NK-92 (cell line): ENCODE data around the gene IAPP.
"Not testable (repeated sequence)": the region's sequence is repeated elsewhere in the genome, so short reads cannot be mapped to it uniquely, and the experiment has no call there.

Experiments used
- DNase-seq: peaks from one replicate; lab custom pipeline; 2025; ENCODE audit not compliant: unreplicated experiment; lab: John Stamatoyannopoulos, UW

The IAPP gene

DNA sequence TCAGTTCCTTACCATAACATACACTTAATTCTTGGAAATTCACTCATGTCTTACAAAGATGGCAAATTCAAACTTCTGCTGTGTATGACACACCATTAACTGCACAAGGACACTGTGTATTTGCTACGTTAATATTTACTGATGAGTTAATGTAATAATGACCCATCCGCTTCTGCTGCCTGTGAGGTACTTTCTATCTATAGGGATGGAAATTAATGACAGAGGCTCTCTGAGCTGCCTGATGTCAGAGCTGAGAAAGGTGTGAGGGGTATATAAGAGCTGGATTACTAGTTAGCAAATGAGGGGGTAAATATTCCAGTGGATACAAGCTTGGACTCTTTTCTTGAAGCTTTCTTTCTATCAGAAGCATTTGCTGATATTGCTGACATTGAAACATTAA, at the start of gene IAPP:
Gene IAPP, plus strand, starts transcription at position 301 of the 400 bp plus-strand sequence. CDS start 450 bp downstream, outside the sequence.
- DNase-seq, result no peak

DNA sequence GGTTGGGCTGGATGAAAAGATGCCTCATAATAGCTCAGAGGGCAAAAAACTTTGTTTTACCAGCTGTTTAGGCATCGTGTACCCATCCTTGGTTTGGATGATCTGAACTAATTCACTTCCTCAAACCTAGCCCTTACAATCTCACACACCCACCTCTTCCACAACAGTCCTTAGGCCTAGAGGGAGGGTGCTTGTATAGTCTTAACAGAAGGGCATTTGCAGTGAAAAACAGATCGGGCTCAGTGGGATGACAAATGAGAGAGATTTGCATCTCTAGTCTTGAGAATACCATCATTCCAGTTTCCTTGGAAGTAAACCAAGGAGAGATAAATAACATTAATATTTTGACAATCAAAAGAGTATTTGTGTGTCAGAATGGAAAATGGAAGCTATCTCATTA, 49.0 kb upstream of the IAPP start:
- DNase-seq, result no peak

- DNase-seq, result no peak
These were observed 48.2 kb upstream of the IAPP start for GRCh38 chr12:21324551-21324950.

DNA sequence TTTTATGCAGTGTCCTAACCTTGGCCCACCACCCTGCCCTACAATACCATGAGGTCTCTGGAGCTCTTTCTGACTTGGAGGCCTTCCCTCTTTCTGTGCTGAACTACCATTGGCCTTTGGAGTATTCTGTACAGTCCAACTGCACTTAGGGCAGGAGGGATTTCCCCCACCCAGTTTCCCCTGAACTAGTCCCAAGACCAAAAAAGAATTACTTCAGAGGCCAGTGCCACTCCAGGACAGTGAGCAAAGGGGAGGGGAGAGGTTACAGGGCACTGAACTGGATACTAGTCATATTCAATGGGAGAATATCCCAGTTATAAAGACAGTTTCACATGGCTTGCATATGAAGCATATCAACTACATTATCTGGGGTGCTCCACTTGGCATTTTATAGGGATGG, 44.1 kb upstream of the IAPP start:
- DNase-seq, result no peak

DNA sequence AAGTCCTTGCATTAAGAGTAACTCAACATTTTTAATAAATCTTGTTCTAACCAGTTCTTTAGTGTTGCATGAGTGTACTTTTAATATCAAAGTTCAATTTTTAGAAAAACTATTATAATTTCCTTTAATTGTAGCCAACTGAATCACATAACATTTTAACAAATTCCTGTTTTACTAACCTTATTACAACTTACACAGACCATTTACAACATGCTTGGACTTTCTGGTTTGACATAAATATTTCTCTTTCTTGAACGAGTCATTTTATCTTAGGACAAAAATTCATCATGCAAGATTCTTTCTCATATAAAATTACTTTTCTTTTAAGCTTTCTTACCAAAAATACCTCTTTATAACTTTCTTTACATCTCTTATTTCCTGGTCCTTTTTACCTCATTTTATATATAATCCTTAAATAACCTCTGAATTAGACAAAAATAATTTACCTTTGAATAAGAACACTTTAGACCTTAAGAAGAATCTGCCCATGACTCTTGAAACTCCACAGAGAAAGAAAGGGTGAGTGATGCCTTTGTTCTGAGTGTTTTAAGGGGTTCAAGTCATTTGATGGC, 41.9 kb upstream of the IAPP start:
- no peak for DNase-seq

DNA sequence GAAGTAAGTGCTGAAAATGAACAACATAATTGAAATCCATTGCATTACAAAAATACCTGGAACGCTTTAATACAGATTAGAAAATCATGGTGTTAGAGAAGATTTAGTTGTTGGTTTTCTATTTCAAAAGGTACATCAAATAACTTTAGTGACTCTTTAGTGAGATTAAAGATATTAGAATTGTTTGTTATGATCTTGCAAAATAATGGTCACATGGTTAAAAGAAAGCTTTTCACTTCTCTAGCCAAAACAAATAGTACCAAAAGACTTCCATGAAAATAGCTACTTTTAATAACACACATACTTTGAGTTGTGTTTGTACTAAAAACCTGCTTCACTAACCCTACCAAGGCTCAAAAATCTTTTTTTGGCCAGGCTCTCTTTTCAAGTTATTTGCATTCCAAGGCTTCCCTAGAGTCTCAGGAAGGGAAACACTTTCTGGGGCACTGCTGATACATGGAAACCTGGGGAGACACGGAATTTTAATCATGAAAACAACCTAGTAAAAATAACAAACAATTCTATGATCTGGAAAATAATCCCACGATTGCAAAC, 37.9 kb upstream of the IAPP start, which contains the start of gene SLCO1A2:
Gene SLCO1A2, minus strand, starts transcription at position 147 of the 555 bp plus-strand sequence. CDS start 270 bp downstream, outside the sequence.
- DNase-seq, result no peak

- no peak for DNase-seq
These were observed 36.0 kb upstream of the IAPP start for GRCh38 chr12:21336656-21337055.

GRCh38 chr12:21337453-21337852, 35.2 kb upstream of the IAPP start:
- DNase-seq, result no peak

- no peak for DNase-seq
These were observed 34.5 kb upstream of the IAPP start for GRCh38 chr12:21337959-21338744.

GRCh38 chr12:21339921-21340320, 32.8 kb upstream of the IAPP start:
- DNase-seq, result no peak

- DNase-seq, result no peak
These were observed 32.3 kb upstream of the IAPP start for GRCh38 chr12:21340403-21340802.

DNA sequence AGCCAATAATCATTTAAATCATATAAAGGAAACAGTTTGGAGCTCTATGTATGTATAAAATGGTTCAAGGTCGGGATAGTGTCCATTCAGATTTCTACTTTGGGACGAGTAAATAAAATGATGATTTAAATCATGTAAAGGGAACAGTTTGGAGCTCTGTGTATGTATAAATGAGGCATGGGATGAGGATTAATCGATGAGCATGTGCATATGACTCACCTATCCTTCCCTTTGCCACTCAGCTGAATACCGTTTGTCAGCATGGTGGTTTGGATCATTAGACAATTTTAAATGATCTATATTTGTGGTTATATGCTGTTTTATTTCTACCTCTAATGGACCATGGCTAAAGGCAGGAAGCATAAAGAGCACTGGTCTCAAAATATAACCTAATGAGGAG, 30.9 kb upstream of the IAPP start:
- DNase-seq, result no peak

- DNase-seq, result no peak
These were observed 29.1 kb upstream of the IAPP start for GRCh38 chr12:21343636-21344035.

GRCh38 chr12:21346542-21347205, 26.0 kb upstream of the IAPP start:
- DNase-seq, result no peak

GRCh38 chr12:21350975-21351374, 21.7 kb upstream of the IAPP start:
- no peak for DNase-seq

- DNase-seq, result no peak
These were observed 19.2 kb upstream of the IAPP start for GRCh38 chr12:21353487-21353886.

DNA sequence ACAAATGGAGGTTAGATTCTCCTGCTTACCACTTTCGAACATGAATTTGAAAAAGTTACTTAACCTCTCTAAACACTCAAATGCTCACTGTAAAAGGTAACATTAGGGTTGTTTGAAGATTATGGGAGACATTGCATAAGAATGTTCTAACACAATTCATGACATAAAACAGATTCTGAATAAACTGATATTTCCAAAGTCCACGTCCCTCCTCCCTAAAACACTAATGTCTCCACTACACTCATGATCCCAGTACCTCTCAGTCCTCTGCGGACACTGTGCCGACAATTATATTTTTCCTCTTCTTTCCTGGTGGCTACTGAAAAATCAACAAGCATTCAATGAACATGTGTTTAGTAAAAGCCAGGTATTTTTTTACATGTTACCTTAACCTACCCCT, 18.8 kb upstream of the IAPP start:
- no peak for DNase-seq

DNA sequence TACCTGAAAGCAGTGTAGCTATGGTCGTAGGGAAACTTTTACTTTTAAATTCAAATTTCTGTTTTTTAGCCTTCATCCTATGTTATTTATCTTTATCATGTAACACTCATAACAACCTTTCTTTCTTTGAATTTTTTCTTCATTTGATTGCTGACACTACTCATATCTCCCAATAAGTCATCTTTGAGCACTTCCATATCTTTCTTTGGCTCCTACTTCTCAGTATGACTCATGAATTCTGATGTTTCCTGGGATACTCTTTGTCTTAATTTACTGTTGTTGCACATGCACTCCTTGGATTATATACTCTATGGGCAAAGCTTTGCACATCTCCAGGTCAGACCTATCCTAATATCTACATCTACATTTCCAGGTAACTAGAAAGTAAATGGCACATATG, 18.1 kb upstream of the IAPP start:
- no peak for DNase-seq

- not testable (repeated sequence) for DNase-seq
These were observed 12.1 kb upstream of the IAPP start for GRCh38 chr12:21360632-21361031.

DNA sequence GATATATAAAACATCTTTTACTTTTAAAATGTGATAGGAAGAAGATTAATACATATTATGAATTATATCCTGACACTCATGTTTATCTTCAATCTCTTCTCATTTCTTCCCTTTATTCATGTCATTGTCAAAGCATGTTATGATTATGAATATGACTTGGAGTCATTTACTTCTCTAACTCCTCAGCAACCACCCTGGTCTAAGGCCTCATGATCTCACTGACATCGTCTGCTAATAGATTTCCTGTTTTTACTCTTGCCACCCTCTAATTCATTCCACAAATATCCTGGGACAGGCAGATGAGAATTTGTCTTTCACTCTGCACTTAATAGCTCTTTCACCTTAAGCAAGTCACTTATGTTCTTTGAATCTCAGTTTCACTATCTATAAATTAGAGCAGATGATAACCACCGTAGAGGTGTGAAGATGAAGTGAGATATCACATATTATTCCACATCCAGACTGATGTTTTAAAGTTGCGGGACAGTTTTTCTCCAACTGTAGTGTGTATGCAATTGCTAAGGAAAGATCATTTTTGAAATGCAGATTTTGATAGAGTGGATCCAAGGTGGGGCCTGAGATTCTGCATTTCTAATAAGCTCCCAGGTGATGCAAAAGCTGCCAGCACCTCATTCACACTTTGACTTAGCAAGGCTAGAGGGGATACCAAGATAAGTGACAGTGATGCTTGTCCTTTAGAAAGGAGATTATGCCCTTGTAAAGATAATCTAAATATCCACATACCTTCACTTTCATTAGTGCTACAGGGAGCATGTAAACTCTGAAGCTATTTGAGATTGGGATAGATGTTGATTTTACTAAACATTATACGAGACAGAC, 3.3 kb upstream of the IAPP start:
- no peak for DNase-seq
